Activated CD4-positive, alpha-beta memory T cell treated with anti-CD3 and anti-CD28 coated beads for 36 hours (primary cell): ENCODE results near the gene GALNT13. TPM values are rescaled to one million over a fixed set of nuclear protein-coding genes. Genes with fewer than 3 reads are reported as not detected.

Experiments used
- CTCF ChIA-PET: fragments of 350-600 bp; sonication (Branson Sonifier 250); formaldehyde crosslinking; loops from one replicate; lab custom pipeline; 2021; ENCODE audit warnings: antibody characterized with exemption, inconsistent platforms; lab: Charles Lee
- POLR2A ChIA-PET: fragments of 350-600 bp; sonication (Branson Sonifier 250); formaldehyde crosslinking; loops from one replicate; lab custom pipeline; 2021; ENCODE audit warnings: antibody characterized with exemption; lab: Charles Lee
- DNase-seq: peaks from one replicate; pipeline ENCODE4 v3.0.0-alpha.2; 2020
- H3K27ac Mint-ChIP-seq: one replicate; pipeline ENCODE4 v1.8.0; 2021; ENCODE audit warnings: mixed read lengths
- H3K27me3 Mint-ChIP-seq: one replicate; pipeline ENCODE4 v1.8.0; 2021; ENCODE audit warnings: mixed read lengths
- H3K36me3 Mint-ChIP-seq: one replicate; pipeline ENCODE4 v1.8.0; 2021; ENCODE audit warnings: mixed read lengths
- H3K4me1 Mint-ChIP-seq: one replicate; pipeline ENCODE4 v1.8.0; 2021; ENCODE audit warnings: low read depth, mixed read lengths
- H3K4me3 Mint-ChIP-seq: one replicate; pipeline ENCODE4 v1.8.0; 2021; ENCODE audit warnings: mild to moderate bottlenecking, mixed read lengths
- H3K9me3 Mint-ChIP-seq: one replicate; pipeline ENCODE4 v1.8.0; 2021; ENCODE audit warnings: mixed read lengths
- intact Hi-C: fragments of 100-400 bp; cut with micrococcal nuclease; formaldehyde crosslinking; loops from one replicate; pipeline ENCODE4 v1.15.1; 2023
- total RNA-seq, 2 experiments: library from RNA; stranded (reverse); gene quantifications; one replicate each; pipeline ENCODE4 v1.2.3, GENCODE V29; 2021

Gene GALNT13
- total RNA-seq, 2 experiments from 2014 or later, result not detected

DNA sequence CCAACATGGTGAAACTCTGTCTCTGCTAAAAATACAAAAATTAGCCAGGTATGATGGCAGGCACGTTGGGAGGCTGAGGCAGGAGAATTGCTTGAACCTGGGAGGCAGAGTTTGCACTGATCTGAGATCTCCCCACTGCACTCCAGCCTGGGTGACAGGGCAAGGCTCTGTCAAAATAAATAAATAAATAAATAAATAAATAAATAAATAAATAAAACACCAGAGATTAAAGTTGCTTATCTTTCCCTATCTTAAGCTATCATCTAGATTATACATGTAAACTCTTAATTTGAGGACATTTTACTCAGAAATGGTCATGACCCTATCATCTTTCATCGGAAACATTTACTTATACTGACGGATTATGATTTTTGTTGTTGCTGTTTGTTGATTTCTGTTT is 373.2 kb downstream of the GALNT13 start:
- ChIA-PET CTCF (no interaction called here), POLR2A (no interaction called here)
- H3K9me3 Mint-ChIP-seq, result peaks cover 5% of the 10 kb centered on the region
- intact Hi-C loops, result no loop called here
- no peaks in the 10 kb centered on the region for H3K27me3 Mint-ChIP-seq
- no peak for DNase-seq
- H3K27ac Mint-ChIP-seq, result no peak overlapping the region
- H3K4me3 Mint-ChIP-seq, result no peak overlapping the region
- no peaks in the 10 kb centered on the region for H3K4me1 Mint-ChIP-seq
- no peaks in the 10 kb centered on the region for H3K36me3 Mint-ChIP-seq

DNA sequence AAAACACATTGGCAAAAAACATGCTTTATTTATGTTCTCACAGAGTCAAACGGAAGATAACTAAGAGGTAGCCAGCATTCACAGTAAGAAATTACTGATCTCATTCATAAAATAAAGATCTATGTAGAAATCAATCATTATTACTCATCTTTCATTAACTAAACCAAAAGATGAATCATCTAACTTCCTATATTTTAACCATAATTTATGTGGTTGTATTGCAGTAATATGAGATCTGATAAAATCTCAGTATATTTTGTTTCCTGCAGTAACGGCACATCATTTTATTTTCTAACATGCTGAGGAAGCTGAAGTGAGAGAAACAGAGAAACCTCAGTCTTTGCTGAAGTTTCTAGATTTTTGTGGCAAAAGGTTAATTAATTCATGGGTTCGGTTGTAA is 375.8 kb downstream of the GALNT13 start:
- no peak overlapping the region for H3K27ac Mint-ChIP-seq
- H3K27me3 Mint-ChIP-seq, result no peaks in the 10 kb centered on the region
- DNase-seq, result no peak
- H3K9me3 Mint-ChIP-seq, result no peaks in the 10 kb centered on the region
- no peak overlapping the region for H3K4me3 Mint-ChIP-seq
- H3K36me3 Mint-ChIP-seq, result no peaks in the 10 kb centered on the region
- intact Hi-C loops, result no loop called here
- ChIA-PET POLR2A (no interaction called here), CTCF (no interaction called here)
- no peaks in the 10 kb centered on the region for H3K4me1 Mint-ChIP-seq

DNA sequence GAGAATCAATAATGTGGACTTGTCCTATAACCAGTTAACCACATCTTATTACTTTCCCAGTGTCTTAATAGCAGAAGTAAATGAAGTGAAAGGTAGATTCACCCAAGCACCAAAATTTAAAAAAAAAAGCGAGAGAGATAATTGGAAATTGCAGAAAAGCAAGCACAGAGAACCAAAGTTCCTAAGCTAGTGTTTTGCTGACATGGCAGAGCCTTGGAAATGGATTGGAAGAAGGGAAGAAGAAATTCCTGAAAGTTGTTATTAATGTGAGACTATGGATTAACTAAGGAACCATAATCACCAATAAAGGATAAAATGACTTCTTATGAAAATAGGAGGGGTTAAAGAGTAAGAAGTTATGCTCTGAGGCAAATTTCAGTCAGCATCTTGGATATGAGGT is 384.4 kb downstream of the GALNT13 start:
- intact Hi-C loops, result no loop called here
- Mint-ChIP-seq H3K36me3 (no peaks in the 10 kb centered on the region), H3K9me3 (peaks cover 6% of the 10 kb centered on the region), H3K27me3 (no peaks in the 10 kb centered on the region), H3K27ac (no peak overlapping the region), H3K4me1 (no peaks in the 10 kb centered on the region), H3K4me3 (no peak overlapping the region)
- POLR2A ChIA-PET, result no interaction called here
- no peak for DNase-seq
- CTCF ChIA-PET, result no interaction called here

DNA sequence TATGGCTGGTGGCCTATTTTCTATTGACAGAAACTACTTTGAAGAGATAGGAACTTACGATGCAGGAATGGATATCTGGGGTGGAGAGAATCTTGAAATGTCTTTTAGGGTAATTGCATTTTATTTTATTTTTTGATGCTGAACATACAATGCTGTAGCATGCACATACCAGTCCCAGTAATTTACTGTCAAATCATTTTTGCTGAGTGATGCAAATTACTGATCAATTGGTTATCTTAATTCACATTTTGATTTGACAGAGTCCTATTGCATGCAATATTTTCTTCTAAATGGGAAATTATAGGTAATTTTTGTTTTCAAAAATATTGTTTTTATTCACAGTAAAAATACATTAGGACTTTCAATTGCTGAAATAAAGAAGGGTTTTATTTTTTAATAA is 387.3 kb downstream of the GALNT13 start:
- CTCF ChIA-PET, result no interaction called here
- no peaks in the 10 kb centered on the region for H3K36me3 Mint-ChIP-seq
- H3K4me1 Mint-ChIP-seq, result no peaks in the 10 kb centered on the region
- intact Hi-C loops, result no loop called here
- H3K9me3 Mint-ChIP-seq, result peaks cover 6% of the 10 kb centered on the region
- POLR2A ChIA-PET, result no interaction called here
- H3K4me3 Mint-ChIP-seq, result no peak overlapping the region
- H3K27me3 Mint-ChIP-seq, result no peaks in the 10 kb centered on the region
- no peak overlapping the region for H3K27ac Mint-ChIP-seq
- no peak for DNase-seq

DNA sequence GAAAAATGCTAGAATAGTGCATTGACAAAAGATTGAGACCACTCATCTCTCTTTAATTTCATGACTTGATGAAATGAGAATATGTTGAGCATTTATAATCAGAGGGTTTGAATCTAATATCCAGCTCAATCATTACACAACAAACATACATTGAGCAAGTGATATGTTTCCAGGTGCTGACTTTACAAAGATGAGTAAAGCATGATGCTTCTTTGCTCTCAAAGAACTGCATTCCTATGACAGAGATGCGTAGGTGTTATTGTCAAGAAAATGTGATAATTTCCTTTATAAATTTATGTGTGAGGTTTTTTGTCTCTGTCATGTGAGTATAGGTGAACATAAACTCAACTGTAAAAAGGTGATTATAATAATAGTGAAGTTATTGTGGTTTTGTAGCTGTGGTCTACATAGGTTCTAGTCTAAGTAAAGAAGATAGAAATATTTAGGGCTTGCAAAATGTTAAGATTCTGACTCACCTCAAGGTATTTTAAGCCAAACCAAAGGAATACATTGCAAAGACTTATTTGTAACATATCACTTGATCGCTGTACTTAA is 389.8 kb downstream of the GALNT13 start:
- intact Hi-C loops, result no loop called here
- CTCF ChIA-PET, result no interaction called here
- no peak overlapping the region for H3K27ac Mint-ChIP-seq
- no peaks in the 10 kb centered on the region for H3K27me3 Mint-ChIP-seq
- H3K36me3 Mint-ChIP-seq, result no peaks in the 10 kb centered on the region
- no peak overlapping the region for H3K4me3 Mint-ChIP-seq
- DNase-seq, result no peak
- no peaks in the 10 kb centered on the region for H3K9me3 Mint-ChIP-seq
- H3K4me1 Mint-ChIP-seq, result no peaks in the 10 kb centered on the region
- POLR2A ChIA-PET, result no interaction called here

DNA sequence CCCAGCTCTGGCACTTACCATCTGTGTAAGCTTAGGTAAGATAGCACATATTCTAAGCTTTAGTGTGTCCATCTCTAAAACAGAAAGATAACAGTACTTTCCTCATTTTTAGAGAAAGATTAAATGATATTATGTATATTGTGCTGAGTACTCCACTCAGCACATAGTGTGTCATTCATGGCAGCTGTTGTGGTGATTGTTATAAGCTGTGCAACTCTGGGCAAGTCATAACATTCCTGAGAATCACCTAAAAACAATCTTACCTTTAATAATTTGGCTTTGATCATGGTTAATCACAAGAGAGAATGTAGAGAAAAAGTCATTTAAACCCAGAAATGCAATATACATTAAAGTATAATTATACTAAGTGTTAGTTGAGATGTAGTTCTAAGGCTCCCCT is 391.5 kb downstream of the GALNT13 start:
- H3K9me3 Mint-ChIP-seq, result no peaks in the 10 kb centered on the region

DNA sequence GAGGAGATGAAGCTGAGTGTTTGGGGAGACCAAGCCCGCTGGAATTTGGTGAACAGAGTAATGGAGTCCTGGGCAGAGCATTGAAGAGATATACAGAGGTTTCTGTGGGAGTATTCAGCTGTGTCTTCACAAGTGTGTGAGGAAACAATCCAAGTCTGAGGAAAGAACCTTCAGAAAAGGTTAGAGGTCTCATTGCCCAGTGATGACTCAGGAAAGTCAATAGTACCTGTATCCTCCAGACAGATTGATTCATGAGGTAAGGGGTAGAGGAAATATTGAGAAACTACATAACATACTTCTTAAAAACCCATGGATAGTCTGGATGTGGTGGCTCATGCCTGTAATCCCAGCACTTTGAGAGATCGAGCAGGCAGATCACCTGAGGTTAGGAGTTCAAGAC is 392.3 kb downstream of the GALNT13 start:
- ChIA-PET POLR2A (no interaction called here), CTCF (no interaction called here)
- H3K27me3 Mint-ChIP-seq, result no peaks in the 10 kb centered on the region
- intact Hi-C loops, result no loop called here
- H3K9me3 Mint-ChIP-seq, result no peaks in the 10 kb centered on the region
- H3K4me3 Mint-ChIP-seq, result no peak overlapping the region
- H3K4me1 Mint-ChIP-seq, result no peaks in the 10 kb centered on the region
- H3K36me3 Mint-ChIP-seq, result no peaks in the 10 kb centered on the region
- H3K27ac Mint-ChIP-seq, result no peak overlapping the region
- DNase-seq, result no peak

More for the DNA sequence above, 391.5 kb downstream of the GALNT13 start:
- POLR2A ChIA-PET, result no interaction called here
- Mint-ChIP-seq H3K4me3 (no peak overlapping the region), H3K36me3 (no peaks in the 10 kb centered on the region), H3K4me1 (no peaks in the 10 kb centered on the region), H3K27ac (no peak overlapping the region), H3K27me3 (no peaks in the 10 kb centered on the region)
- intact Hi-C loops, result no loop called here
- CTCF ChIA-PET, result no interaction called here
- DNase-seq, result no peak

DNA sequence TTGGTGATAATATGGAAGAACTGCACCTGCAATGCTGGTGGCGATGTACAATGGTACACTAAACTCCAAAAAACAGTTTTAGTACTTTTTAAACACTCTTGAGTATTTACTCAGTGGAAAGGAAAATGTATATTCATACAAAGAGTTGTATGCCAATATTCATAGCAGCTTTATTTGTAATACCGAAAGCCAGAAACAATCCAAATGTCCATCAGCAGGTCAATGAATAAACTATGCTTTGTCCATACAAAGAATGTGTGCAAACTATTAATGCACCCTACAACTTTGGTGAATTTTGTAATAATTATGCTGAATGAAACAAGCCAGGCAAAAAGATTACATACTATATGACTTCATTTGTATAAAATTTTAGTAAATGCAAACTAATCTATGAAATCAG is 396.3 kb downstream of the GALNT13 start:
- H3K4me1 Mint-ChIP-seq, result no peaks in the 10 kb centered on the region
- POLR2A ChIA-PET, result no interaction called here
- no peak for DNase-seq
- H3K36me3 Mint-ChIP-seq, result no peaks in the 10 kb centered on the region
- no peak overlapping the region for H3K27ac Mint-ChIP-seq
- no peaks in the 10 kb centered on the region for H3K27me3 Mint-ChIP-seq
- H3K9me3 Mint-ChIP-seq, result no peaks in the 10 kb centered on the region
- intact Hi-C loops, result no loop called here
- no peak overlapping the region for H3K4me3 Mint-ChIP-seq
- CTCF ChIA-PET, result no interaction called here

DNA sequence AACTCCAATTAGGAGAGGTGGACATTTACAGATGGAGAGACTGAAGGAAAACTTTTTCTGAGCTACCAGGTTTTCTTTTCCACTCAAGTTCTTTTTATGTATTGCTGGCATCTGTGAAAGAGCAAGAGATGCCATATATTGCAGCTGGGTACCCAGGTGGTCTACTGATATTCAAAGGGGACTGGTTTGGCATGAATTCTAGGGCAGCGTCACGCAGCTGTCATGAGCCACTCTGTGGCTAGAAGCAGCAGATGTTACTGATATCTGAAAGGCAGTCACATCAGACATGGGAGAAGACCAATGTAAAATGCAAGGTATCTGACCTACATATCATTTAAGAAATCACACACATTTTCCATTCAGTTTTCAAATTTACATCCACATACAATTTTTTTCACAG is 408.8 kb downstream of the GALNT13 start:
- no peaks in the 10 kb centered on the region for H3K27me3 Mint-ChIP-seq
- peaks cover 3% of the 10 kb centered on the region for H3K9me3 Mint-ChIP-seq
- no peaks in the 10 kb centered on the region for H3K4me1 Mint-ChIP-seq
- no peak for DNase-seq
- ChIA-PET POLR2A (no interaction called here), CTCF (no interaction called here)
- no peaks in the 10 kb centered on the region for H3K36me3 Mint-ChIP-seq
- H3K4me3 Mint-ChIP-seq, result no peak overlapping the region
- no peak overlapping the region for H3K27ac Mint-ChIP-seq
- intact Hi-C loops, result no loop called here

DNA sequence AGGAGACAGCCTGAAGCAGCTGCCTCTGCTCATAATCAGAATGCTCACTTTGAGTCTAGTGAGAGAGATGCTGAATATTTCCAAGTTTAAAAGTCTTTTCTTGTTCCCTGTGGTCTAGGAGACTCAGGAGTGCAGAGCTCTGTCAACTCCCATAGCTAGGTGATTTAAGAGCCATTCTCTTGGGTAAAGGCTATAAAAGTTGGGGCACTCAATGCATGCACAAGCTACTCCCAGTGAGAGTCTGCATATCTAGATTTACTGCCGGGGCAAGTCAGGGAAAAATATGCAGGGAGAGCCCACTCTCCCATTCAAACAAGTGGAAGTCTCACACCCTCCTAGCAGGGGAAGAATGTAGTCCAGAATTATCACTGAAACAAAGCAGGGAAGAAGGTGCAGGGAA is 418.1 kb downstream of the GALNT13 start:
- Mint-ChIP-seq H3K27ac (no peak overlapping the region), H3K9me3 (peaks cover 25% of the 10 kb centered on the region), H3K4me3 (no peak overlapping the region), H3K4me1 (no peaks in the 10 kb centered on the region), H3K27me3 (no peaks in the 10 kb centered on the region), H3K36me3 (no peaks in the 10 kb centered on the region)
- ChIA-PET CTCF (no interaction called here), POLR2A (no interaction called here)
- intact Hi-C loops, result no loop called here
- no peak for DNase-seq

DNA sequence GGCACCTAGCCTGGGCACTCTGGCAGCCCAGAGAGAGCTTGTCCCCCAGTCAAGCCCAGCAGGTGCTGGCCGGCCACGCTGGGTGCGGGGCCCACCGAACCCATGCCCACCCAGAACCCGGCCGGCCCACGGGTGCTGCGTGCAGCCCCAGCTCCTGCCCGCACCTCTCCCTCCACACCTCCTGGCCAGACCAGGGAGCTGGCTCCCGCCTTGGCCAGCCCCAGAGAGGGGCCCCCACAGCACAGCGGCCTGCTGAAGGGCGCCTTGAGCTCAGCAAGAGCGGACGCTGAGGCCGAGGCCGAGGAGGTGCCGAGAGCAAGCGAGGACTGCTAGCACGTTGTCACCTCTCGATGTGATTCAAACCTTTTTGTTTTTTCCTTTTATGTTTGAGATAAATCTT is 419.8 kb downstream of the GALNT13 start:
- no peak overlapping the region for H3K4me3 Mint-ChIP-seq
- POLR2A ChIA-PET, result no interaction called here
- no peak for DNase-seq
- peaks cover 25% of the 10 kb centered on the region for H3K9me3 Mint-ChIP-seq
- H3K27ac Mint-ChIP-seq, result no peak overlapping the region
- H3K27me3 Mint-ChIP-seq, result no peaks in the 10 kb centered on the region
- H3K4me1 Mint-ChIP-seq, result no peaks in the 10 kb centered on the region
- CTCF ChIA-PET, result no interaction called here
- intact Hi-C loops, result no loop called here
- H3K36me3 Mint-ChIP-seq, result no peaks in the 10 kb centered on the region

DNA sequence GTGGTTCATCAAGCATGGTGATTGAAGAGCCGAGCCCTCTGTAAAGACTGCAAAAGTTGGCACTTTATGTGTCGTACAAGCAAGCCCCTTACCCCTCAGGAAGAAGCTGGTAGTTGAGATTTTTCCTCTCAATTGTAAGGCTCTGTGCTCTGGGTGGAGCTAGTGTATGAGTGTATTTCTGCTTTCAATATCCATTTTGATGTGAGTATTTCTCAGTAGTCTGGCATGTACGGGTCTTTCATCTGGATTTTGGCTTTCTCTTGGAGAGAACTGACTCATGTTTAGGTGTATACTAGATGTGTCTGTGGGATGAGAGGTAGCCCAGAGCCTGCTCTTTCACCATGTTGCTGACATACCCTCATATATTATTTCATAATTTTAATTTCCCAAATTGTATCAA is 420.2 kb downstream of the GALNT13 start:
- ChIA-PET CTCF (no interaction called here), POLR2A (no interaction called here)
- no peak overlapping the region for H3K27ac Mint-ChIP-seq
- H3K36me3 Mint-ChIP-seq, result no peaks in the 10 kb centered on the region
- no peak for DNase-seq
- H3K4me1 Mint-ChIP-seq, result no peaks in the 10 kb centered on the region
- H3K27me3 Mint-ChIP-seq, result no peaks in the 10 kb centered on the region
- intact Hi-C loops, result no loop called here
- no peak overlapping the region for H3K4me3 Mint-ChIP-seq
- peaks cover 22% of the 10 kb centered on the region for H3K9me3 Mint-ChIP-seq

DNA sequence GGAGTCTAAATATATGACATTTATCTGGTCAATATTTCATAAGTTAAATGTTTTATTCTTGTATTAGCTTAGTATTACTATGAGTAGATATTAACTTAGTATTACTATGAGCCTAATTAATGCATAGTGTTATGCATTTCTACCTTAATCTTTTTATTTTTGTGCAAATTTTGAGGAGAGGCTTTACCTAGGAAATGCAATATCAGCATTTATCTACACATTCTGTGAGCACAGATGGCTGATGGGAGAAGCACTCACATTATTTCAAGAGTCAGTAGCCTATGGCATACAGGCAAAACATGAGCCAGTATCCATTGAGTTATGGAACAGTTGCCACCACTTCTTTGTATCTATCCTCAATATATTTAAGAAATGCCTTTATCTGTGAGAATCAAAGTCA is 422.1 kb downstream of the GALNT13 start:
- CTCF ChIA-PET, result no interaction called here

More for the DNA sequence above, 422.1 kb downstream of the GALNT13 start:
- no peaks in the 10 kb centered on the region for H3K27me3 Mint-ChIP-seq
- H3K9me3 Mint-ChIP-seq, result peaks cover 12% of the 10 kb centered on the region
- H3K4me3 Mint-ChIP-seq, result no peak overlapping the region
- no peak for DNase-seq
- no peak overlapping the region for H3K27ac Mint-ChIP-seq
- POLR2A ChIA-PET, result no interaction called here
- H3K4me1 Mint-ChIP-seq, result no peaks in the 10 kb centered on the region
- intact Hi-C loops, result no loop called here
- no peaks in the 10 kb centered on the region for H3K36me3 Mint-ChIP-seq
